Fibroblast of the aortic adventitia (primary cell): ENCODE data around the gene LTBP4. TPM values are rescaled to one million over a fixed set of nuclear protein-coding genes. Genes with fewer than 3 reads are reported as not detected.
A peak's percentile ranks its signal among the peaks of the same experiment; 100 is the strongest.

ENCODE experiments used
- DNase-seq: peaks from one replicate; pipeline ENCODE4 v3.0.0-alpha.2; 2010; ENCODE audit warnings: low read depth
- H3K4me3 ChIP-seq: 2 replicates; pipeline ENCODE4 v1.5.1; 2011; ENCODE audit warnings: low read depth, mild to moderate bottlenecking, control low read depth, low read length, moderate library complexity
- CTCF ChIP-seq: IDR thresholded peaks from 2 replicates; pipeline ENCODE4 v1.5.1; 2011; ENCODE audit warnings: mild to moderate bottlenecking, low read length, control low read depth, inconsistent platforms; ENCODE audit not compliant: insufficient read depth
- total RNA-seq: library from RNA; depleted of rRNA; stranded (reverse); fragments of >200 nt; gene quantifications from 2 replicates; pipeline ENCODE4 v1.2.3, GENCODE V29; 2012; ENCODE audit warnings: low replicate concordance

The LTBP4 gene
- total RNA-seq: 31.5 and 38.9 TPM in 2 replicates

- TF ChIP-seq CTCF: no peak
- DNase-seq: no peak
- H3K4me3 ChIP-seq: peak within 1 kb of the TSS; percentile 61
These were observed at the start of gene LTBP4 for GRCh38 chr19:40601134-40601974. TSS of gene LTBP4 (plus strand) at chr19:40601369. CDS start at chr19:40601388, 19 bp downstream.

GRCh38 chr19:40552848-40553247 lies 48.3 kb upstream of the LTBP4 start:
- H3K4me3 ChIP-seq: no peak overlapping the region
- no peak for DNase-seq
- no peak for TF ChIP-seq CTCF

GRCh38 chr19:40553885-40554857 lies 47.0 kb upstream of the LTBP4 start:
- no peak for TF ChIP-seq CTCF
- DNase-seq: no peak
- no peak overlapping the region for H3K4me3 ChIP-seq

GRCh38 chr19:40555978-40556689 lies 45.0 kb upstream of the LTBP4 start:
- H3K4me3 ChIP-seq: no peak overlapping the region
- no peak for TF ChIP-seq CTCF
- DNase-seq: no peak

- no peak for DNase-seq
These were observed 44.1 kb upstream of the LTBP4 start for GRCh38 chr19:40556953-40557530.

More at GRCh38 chr19:40556953-40557530, 44.1 kb upstream of the LTBP4 start:
- no peak for TF ChIP-seq CTCF
- no peak overlapping the region for H3K4me3 ChIP-seq
